ENCODE data around the gene GPC5. TPM values are rescaled to one million over a fixed set of nuclear protein-coding genes. Genes with fewer than 3 reads are reported as not detected.

GPC5 gene
- total RNA-seq, 1 experiment from 2014 or later, result not detected

GRCh38 chr13:91470084-91470621 lies 71.7 kb downstream of the GPC5 start:
- H3K36me3 Mint-ChIP-seq (ENCODE audit: insufficient read depth, unreplicated experiment), result no peaks in the 10 kb centered on the region
- no peak for DNase-seq
- no peaks in the 10 kb centered on the region for H3K4me1 Mint-ChIP-seq (ENCODE audit: low read depth, unreplicated experiment)
- CTCF ChIA-PET, result no interaction called here
- no peaks in the 10 kb centered on the region for H3K27me3 Mint-ChIP-seq (ENCODE audit: unreplicated experiment)
- H3K27ac Mint-ChIP-seq (ENCODE audit: unreplicated experiment), result no peak overlapping the region
- H3K4me3 Mint-ChIP-seq (ENCODE audit: low read depth, unreplicated experiment), result no peak overlapping the region
- no TSS peak for BruUV-seq (replicated peaks)
- intact Hi-C loops (cut with micrococcal nuclease; ENCODE audit: unreplicated experiment), result no loop called here
- TF ChIP-seq CTCF (IDR thresholded peaks at IDR 0.05; ENCODE audit: unreplicated experiment), result no peak
- peaks cover 2% of the 10 kb centered on the region for H3K9me3 Mint-ChIP-seq (ENCODE audit: low read depth, unreplicated experiment)

DNA sequence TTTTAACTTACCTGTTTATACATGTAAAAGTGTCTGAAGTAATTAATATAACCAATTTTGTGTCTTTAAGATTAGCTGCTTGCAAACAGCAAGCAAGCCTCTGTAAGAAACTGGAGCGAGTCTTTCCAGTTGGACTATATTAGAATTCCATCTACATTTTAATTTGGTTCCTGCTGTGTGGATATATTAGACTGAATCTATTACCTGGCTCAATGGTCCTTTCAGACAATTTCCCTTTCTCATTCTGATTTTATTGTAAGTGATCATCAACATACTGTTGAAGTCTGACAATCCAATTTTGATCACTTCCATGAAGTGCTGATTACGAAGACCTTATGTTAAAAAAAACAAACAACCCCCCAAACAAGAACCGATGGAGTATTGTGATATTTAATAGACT lies 72.3 kb downstream of the GPC5 start:
- no TSS peak for BruUV-seq (replicated peaks)
- DNase-seq, result no peak
- TF ChIP-seq CTCF (IDR thresholded peaks at IDR 0.05; ENCODE audit: unreplicated experiment), result no peak
- no peak overlapping the region for H3K27ac Mint-ChIP-seq (ENCODE audit: unreplicated experiment)
- no peak overlapping the region for H3K4me3 Mint-ChIP-seq (ENCODE audit: low read depth, unreplicated experiment)
- no peaks in the 10 kb centered on the region for H3K27me3 Mint-ChIP-seq (ENCODE audit: unreplicated experiment)
- no peaks in the 10 kb centered on the region for H3K36me3 Mint-ChIP-seq (ENCODE audit: insufficient read depth, unreplicated experiment)
- H3K4me1 Mint-ChIP-seq (ENCODE audit: low read depth, unreplicated experiment), result no peaks in the 10 kb centered on the region
- CTCF ChIA-PET, result no interaction called here
- peaks cover 2% of the 10 kb centered on the region for H3K9me3 Mint-ChIP-seq (ENCODE audit: low read depth, unreplicated experiment)
- intact Hi-C loops (cut with micrococcal nuclease; ENCODE audit: unreplicated experiment), result no loop called here

GRCh38 chr13:91482427-91482826 lies 84.0 kb downstream of the GPC5 start:
- CTCF ChIA-PET, result no interaction called here
- H3K4me3 Mint-ChIP-seq (ENCODE audit: low read depth, unreplicated experiment), result no peak overlapping the region
- TF ChIP-seq CTCF (IDR thresholded peaks at IDR 0.05; ENCODE audit: unreplicated experiment), result no peak
- no peaks in the 10 kb centered on the region for H3K27me3 Mint-ChIP-seq (ENCODE audit: unreplicated experiment)
- no TSS peak for BruUV-seq (replicated peaks)
- no peaks in the 10 kb centered on the region for H3K36me3 Mint-ChIP-seq (ENCODE audit: insufficient read depth, unreplicated experiment)
- no peak overlapping the region for H3K27ac Mint-ChIP-seq (ENCODE audit: unreplicated experiment)
- DNase-seq, result no peak
- no peaks in the 10 kb centered on the region for H3K9me3 Mint-ChIP-seq (ENCODE audit: low read depth, unreplicated experiment)
- intact Hi-C loops (cut with micrococcal nuclease; ENCODE audit: unreplicated experiment), result no loop called here
- no peaks in the 10 kb centered on the region for H3K4me1 Mint-ChIP-seq (ENCODE audit: low read depth, unreplicated experiment)

- TF ChIP-seq CTCF (IDR thresholded peaks at IDR 0.05; ENCODE audit: unreplicated experiment), result no peak
- H3K4me1 Mint-ChIP-seq (ENCODE audit: low read depth, unreplicated experiment), result no peaks in the 10 kb centered on the region
- no peak overlapping the region for H3K27ac Mint-ChIP-seq (ENCODE audit: unreplicated experiment)
- BruUV-seq (replicated peaks), result no TSS peak
- H3K36me3 Mint-ChIP-seq (ENCODE audit: insufficient read depth, unreplicated experiment), result no peaks in the 10 kb centered on the region
- CTCF ChIA-PET, result no interaction called here
- no peak overlapping the region for H3K4me3 Mint-ChIP-seq (ENCODE audit: low read depth, unreplicated experiment)
- intact Hi-C loops (cut with micrococcal nuclease; ENCODE audit: unreplicated experiment), result no loop called here
- no peak for DNase-seq
- no peaks in the 10 kb centered on the region for H3K27me3 Mint-ChIP-seq (ENCODE audit: unreplicated experiment)
- no peaks in the 10 kb centered on the region for H3K9me3 Mint-ChIP-seq (ENCODE audit: low read depth, unreplicated experiment)
Observed at GRCh38 chr13:91491980-91492379, 93.6 kb downstream of the GPC5 start.
